ENCODE data around the gene NFIX. TPM values are rescaled to one million over a fixed set of nuclear protein-coding genes. Genes with fewer than 3 reads are reported as not detected.
A peak's percentile ranks its signal among the peaks of the same experiment; 100 is the strongest.

NFIX gene
- total and polyA plus RNA-seq, 12 donors = 16.8 to 162 (median 138) TPM

GRCh38 chr19:13072188-13072908 lies 77.1 kb downstream of the NFIX start:
- peaks cover 36 to 87% (median 60%) of the 10 kb centered on the region in 9 donors for H3K4me1 ChIP-seq
- H3K36me3 ChIP-seq = peaks cover 0 to 41% (median 16%) of the 10 kb centered on the region in 9 donors
- no peak for DNase-seq
- no peak for TF ChIP-seq CTCF (IDR thresholded peaks at IDR 0.05)
- intact Hi-C loops (cut with DNase I) = no loop called here
- no peak overlapping the region for H3K4me3 ChIP-seq
- no peaks in the 10 kb centered on the region for H3K27me3 ChIP-seq
- WGBS, 2 donors = 83% methylated on average over 9 of the region's 9 CpGs
- H3K9me3 ChIP-seq = no peaks in the 10 kb centered on the region
- peak overlapping the region in 4 of 10 donors; percentile 10 to 99 (median 66) for H3K27ac ChIP-seq
- peak in 1 of 8 donors; percentile 17 for ATAC-seq

- peak overlapping the region in 1 of 10 donors; percentile 21 for H3K27ac ChIP-seq
- peaks cover 0 to 47% (median 16%) of the 10 kb centered on the region in 9 donors for H3K36me3 ChIP-seq
- H3K27me3 ChIP-seq = no peaks in the 10 kb centered on the region
- WGBS, 2 donors = 79 to 80% methylated on average over 5 of the region's 5 CpGs
- peaks cover 32 to 87% (median 60%) of the 10 kb centered on the region in 9 donors for H3K4me1 ChIP-seq
- DNase-seq = no peak
- no peak for TF ChIP-seq CTCF (IDR thresholded peaks at IDR 0.05)
- no peaks in the 10 kb centered on the region for H3K9me3 ChIP-seq
- intact Hi-C loops (cut with DNase I) = no loop called here
- no peak overlapping the region for H3K4me3 ChIP-seq
- no peak for ATAC-seq
Measured at GRCh38 chr19:13073263-13073662, 78.0 kb downstream of the NFIX start.

- no peak for ATAC-seq
- no peak for TF ChIP-seq CTCF (IDR thresholded peaks at IDR 0.05)
- intact Hi-C loops (cut with DNase I) = no loop called here
- peaks cover 0 to 55% (median 16%) of the 10 kb centered on the region in 9 donors for H3K36me3 ChIP-seq
- no peak overlapping the region for H3K4me3 ChIP-seq
- peaks cover 33 to 87% (median 60%) of the 10 kb centered on the region in 9 donors for H3K4me1 ChIP-seq
- no peaks in the 10 kb centered on the region for H3K9me3 ChIP-seq
- 80 to 90% methylated on average over 4 of the region's 4 CpGs for WGBS, 2 donors
- no peaks in the 10 kb centered on the region for H3K27me3 ChIP-seq
- no peak for DNase-seq
- H3K27ac ChIP-seq = no peak overlapping the region
Measured at GRCh38 chr19:13074378-13074777, 79.1 kb downstream of the NFIX start.

DNA sequence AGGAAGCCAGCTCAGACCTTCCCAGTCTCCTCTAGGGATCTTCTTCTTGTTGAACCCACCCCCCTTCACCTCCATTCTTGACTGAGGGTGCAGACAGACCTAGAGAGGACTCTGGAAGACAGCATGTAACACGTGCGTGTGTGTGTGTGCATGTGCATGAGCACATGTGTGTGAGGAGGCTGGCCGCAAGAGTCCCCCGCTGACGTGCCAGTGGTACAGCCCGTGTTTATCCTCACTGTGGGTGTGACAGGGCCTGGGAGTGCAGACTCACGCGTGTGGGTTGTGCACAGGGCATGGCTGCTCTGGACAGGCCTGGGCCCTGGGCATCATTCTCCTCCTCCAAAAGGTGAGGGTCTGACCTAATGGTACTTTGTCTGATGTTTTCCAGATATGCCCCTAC lies 81.0 kb downstream of the NFIX start:
- no peak for TF ChIP-seq CTCF (IDR thresholded peaks at IDR 0.05)
- intact Hi-C loops (cut with DNase I) = loop anchor here in 4 of 10 donors (5.0 kb wide), 4 partner anchors 79 to 94 kb away; partner anchors contain the start of gene NFIX (in 1 of the 4)
- 81 to 84% methylated on average over 8 of the region's 8 CpGs for WGBS, 2 donors
- H3K9me3 ChIP-seq = no peaks in the 10 kb centered on the region
- peaks cover 0 to 68% (median 16%) of the 10 kb centered on the region in 9 donors for H3K36me3 ChIP-seq
- ATAC-seq (no peak), DNase-seq (no peak)
- peaks cover 29 to 82% (median 52%) of the 10 kb centered on the region in 9 donors for H3K4me1 ChIP-seq
- no peak overlapping the region for H3K4me3 ChIP-seq
- H3K27me3 ChIP-seq = no peaks in the 10 kb centered on the region
- H3K27ac ChIP-seq = peak overlapping the region in 7 of 10 donors; percentile 40 to 85 (median 69)

Measured in heart right ventricle (tissue), 16 donors.